A673 (cell line): ENCODE measurements around the gene ARHGDIB. TPM values are rescaled to one million over a fixed set of nuclear protein-coding genes. Genes with fewer than 3 reads are reported as not detected.

Source experiments
- total RNA-seq: library from RNA; stranded (reverse); gene quantifications from 2 replicates; pipeline ENCODE4 v1.2.3, GENCODE V29; 2021

The ARHGDIB gene
- total RNA-seq, 1 experiment from 2014 or later, result 122 TPM

Other genes starting within 250 kb of the ARHGDIB start
- gene WBP11, start 158.1 kb downstream of the ARHGDIB start, total RNA-seq, result 144 and 150 TPM in 2 replicates
- 1.9 and 2.2 TPM in 2 replicates for gene C12orf60, start 157.9 kb downstream of the ARHGDIB start, total RNA-seq
- gene SMCO3, start 147.4 kb downstream of the ARHGDIB start, total RNA-seq, result not detected in 2 replicates
- gene ART4, start 118.1 kb downstream of the ARHGDIB start, total RNA-seq, result not detected in 2 replicates
- not detected in 2 replicates for gene MGP, start 75.7 kb downstream of the ARHGDIB start, total RNA-seq
- gene ERP27, start 23.1 kb downstream of the ARHGDIB start, total RNA-seq, result not detected in 2 replicates
- not detected in 2 replicates for gene PDE6H, start 11.4 kb upstream of the ARHGDIB start, total RNA-seq